NCI-H510A (cell line): ENCODE measurements around the gene CYYR1.

ENCODE experiments used
- DNase-seq: peaks from one replicate; lab custom pipeline; 2025; lab: John Stamatoyannopoulos, UW

CYYR1 gene

GRCh38 chr21:26433386-26433785 is 139.7 kb downstream of the CYYR1 start:
- no peak for DNase-seq

DNA sequence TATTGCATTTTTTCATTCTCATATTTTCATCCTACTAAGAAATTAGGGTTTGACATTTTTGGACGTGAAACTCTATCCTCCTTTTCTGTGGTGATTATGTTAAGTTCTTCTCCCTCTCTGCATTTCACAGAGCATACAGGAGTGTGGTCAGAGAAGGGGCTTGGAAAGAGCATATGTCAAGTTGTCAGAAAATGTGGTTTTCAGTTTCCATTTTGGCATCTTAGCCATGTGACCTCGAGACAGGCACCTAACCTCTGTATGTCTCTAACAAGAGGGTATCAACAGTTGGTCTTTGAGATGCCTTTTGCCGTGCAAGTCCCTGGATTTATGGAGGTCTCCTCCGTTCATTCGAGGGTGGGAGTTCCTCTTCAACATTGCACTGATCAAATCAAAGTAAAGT is 140.7 kb downstream of the CYYR1 start:
- no peak for DNase-seq

DNA sequence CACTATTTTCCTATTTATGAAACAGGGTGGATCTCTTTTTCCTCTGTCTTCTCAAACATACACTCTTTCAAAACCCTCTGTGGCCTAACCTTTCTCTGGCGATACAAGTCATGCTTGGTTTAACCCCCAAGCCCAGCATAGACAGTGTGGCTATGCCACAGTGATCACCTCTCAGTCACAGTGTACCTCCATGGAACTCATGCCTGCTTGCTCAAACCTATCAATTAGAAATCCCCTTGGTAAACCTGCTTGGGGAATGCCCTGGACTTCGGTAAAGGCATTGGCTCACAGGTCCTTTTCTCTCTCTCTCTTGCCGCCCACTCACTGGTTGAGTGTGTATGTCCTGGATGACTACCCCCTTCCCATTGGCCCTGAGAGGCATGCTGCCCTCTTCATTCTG is 147.5 kb downstream of the CYYR1 start:
- no peak for DNase-seq

- no peak for DNase-seq
Measured at GRCh38 chr21:26423511-26423910, 149.6 kb downstream of the CYYR1 start.

DNA sequence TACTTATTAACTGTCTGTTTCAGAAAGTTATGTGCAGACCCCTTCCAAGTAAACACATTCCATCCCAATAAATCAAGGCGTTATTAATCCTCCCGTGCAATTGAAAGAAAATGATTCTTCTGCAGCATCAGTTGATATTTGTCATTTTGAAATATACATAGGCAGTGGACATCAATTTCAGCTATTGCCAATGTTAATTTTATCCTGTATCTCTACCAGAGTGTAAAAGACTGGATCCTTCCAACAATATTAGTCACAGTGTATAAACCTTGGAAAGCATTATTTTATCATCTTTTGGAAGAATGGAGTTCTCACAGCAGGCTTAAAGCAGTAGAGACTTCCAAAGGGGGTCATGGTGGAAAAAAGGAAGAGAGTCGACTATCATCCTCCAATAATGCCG is 150.4 kb downstream of the CYYR1 start:
- no peak for DNase-seq

- no peak for DNase-seq
Measured at GRCh38 chr21:26422138-26422537, 150.9 kb downstream of the CYYR1 start.

GRCh38 chr21:26421724-26422123 is 151.4 kb downstream of the CYYR1 start:
- no peak for DNase-seq
